ENCODE results near the gene SGTA. TPM values are rescaled to one million over a fixed set of nuclear protein-coding genes. Genes with fewer than 3 reads are reported as not detected.

The SGTA gene
- total and polyA plus RNA-seq, 2 of the 4 experiments (the other 2 are of a cell fraction) = 17.4 to 72.9 TPM

DNA sequence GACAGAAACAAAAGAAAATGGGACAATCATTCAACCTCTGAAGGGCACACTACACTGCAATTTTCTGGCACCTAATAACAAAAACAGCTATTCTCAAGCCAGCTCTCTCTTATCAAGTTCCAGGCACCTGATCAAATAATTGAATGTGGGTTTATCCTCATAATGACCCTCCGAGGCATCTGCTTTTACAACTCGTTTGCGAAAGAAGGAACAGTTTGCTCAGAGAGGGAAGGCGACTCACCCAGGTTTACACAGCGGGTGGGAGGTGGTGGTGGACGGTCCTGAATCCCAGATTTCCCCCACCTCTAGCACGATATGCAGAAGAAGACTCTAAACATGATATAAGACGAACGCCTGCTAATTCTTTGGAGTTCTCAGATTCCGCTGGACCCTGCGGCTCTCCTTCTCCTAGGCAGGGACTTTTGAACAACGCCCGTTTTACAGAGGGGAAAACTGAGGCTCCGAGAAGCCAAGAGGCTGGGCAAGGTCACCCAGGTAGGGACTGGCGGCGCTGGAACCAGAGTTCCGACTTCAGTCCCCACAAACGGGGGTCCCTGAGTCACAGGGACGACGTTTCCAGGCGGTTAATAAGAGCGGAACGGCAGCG is 641 bp downstream of the SGTA start (continued):
- TF ChIP-seq NFE2L2 (IDR thresholded peaks at IDR 0.05; ENCODE audit: low read depth, low read length) = no peak
- TF ChIP-seq, protein P1, sequence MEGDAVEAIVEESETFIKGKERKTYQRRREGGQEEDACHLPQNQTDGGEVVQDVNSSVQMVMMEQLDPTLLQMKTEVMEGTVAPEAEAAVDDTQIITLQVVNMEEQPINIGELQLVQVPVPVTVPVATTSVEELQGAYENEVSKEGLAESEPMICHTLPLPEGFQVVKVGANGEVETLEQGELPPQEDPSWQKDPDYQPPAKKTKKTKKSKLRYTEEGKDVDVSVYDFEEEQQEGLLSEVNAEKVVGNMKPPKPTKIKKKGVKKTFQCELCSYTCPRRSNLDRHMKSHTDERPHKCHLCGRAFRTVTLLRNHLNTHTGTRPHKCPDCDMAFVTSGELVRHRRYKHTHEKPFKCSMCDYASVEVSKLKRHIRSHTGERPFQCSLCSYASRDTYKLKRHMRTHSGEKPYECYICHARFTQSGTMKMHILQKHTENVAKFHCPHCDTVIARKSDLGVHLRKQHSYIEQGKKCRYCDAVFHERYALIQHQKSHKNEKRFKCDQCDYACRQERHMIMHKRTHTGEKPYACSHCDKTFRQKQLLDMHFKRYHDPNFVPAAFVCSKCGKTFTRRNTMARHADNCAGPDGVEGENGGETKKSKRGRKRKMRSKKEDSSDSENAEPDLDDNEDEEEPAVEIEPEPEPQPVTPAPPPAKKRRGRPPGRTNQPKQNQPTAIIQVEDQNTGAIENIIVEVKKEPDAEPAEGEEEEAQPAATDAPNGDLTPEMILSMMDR (conservative IDR thresholded peaks at IDR 0.05; ENCODE audit: low read depth, low read length) = no peak

DNA sequence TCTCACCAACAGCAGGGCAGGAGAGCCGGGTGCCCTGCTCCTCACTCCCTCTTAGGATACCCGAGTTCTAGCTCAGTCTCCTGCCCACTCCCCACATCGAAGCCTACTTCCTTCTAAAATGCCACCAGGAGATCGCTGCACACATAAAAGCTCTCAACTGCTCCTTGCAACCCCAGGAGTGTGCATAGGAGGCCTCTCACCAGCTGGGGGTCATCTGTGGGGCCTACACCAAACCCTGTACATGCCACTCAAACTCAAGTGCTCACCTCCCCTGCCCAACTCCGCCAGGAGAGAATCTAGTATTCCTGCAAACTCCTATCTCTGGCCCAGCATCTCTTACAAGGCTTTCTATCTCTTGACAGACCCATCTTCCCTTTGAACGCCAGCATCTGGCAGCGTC is 2.8 kb downstream of the SGTA start:
- H3K9ac ChIP-seq (ENCODE audit: low read depth, low read length) = no peak overlapping the region
- H2BK5ac ChIP-seq (ENCODE audit: low read depth, low read length, poor library complexity, severe bottlenecking) = no peak overlapping the region
- H2AK9ac ChIP-seq (replicated peaks; ENCODE audit: low read depth, low read length, poor library complexity) = peak overlapping the region; percentile 57
- H3K14ac ChIP-seq (replicated peaks; ENCODE audit: low read depth, low read length) = no peak overlapping the region
- no peak overlapping the region for H4K8ac ChIP-seq (ENCODE audit: low read depth in 2 of 2, low read length in 2 of 2)
- 100% methylated on average over 4 of the region's 7 CpGs; no CpG with 5 or more reads in 1 of the 2 experiments for whole genome bisulfite sequencing, 2 experiments (ENCODE audit: extremely low coverage in 2 of 2, insufficient read length in 1 of 2)
- DNase-seq = no peak
- peaks cover 67% of the 10 kb centered on the region for H4K20me1 ChIP-seq (ENCODE audit: insufficient read depth, low read length)
- TF ChIP-seq RCOR1 (IDR thresholded peaks at IDR 0.05; ENCODE audit: insufficient replicate concordance, low read length) (no peak), CHD1 (IDR thresholded peaks at IDR 0.05; ENCODE audit: low read depth, low read length) (no peak), RAD21 (IDR thresholded peaks at IDR 0.05; ENCODE audit: low read length) (no peak), MXI1 (IDR thresholded peaks at IDR 0.05; ENCODE audit: borderline replicate concordance, low read depth, low read length) (no peak), RFX5 (IDR thresholded peaks at IDR 0.05; ENCODE audit: low read depth, low read length) (no peak), NFE2L2 (IDR thresholded peaks at IDR 0.05; ENCODE audit: low read depth, low read length) (no peak)
- TF ChIP-seq, protein P1 (conservative IDR thresholded peaks at IDR 0.05; ENCODE audit: low read depth, low read length) = no peak
- TF ChIP-seq, protein P2, sequence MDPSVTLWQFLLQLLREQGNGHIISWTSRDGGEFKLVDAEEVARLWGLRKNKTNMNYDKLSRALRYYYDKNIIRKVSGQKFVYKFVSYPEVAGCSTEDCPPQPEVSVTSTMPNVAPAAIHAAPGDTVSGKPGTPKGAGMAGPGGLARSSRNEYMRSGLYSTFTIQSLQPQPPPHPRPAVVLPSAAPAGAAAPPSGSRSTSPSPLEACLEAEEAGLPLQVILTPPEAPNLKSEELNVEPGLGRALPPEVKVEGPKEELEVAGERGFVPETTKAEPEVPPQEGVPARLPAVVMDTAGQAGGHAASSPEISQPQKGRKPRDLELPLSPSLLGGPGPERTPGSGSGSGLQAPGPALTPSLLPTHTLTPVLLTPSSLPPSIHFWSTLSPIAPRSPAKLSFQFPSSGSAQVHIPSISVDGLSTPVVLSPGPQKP (IDR thresholded peaks at IDR 0.05; ENCODE audit: borderline replicate concordance, low read depth, low read length) = no peak
- H2BK120ac ChIP-seq (ENCODE audit: low read depth, low read length) = no peak overlapping the region
- H3K4me2 ChIP-seq (ENCODE audit: low read depth, low read length) = no peak overlapping the region
- ChIA-PET CTCF (no interaction called here), POLR2A (ENCODE audit: unreplicated experiment) (no interaction called here)
- in situ Hi-C loops (cut with MboI; ENCODE audit: low sequenced_read_pairs) = no loop called here
- H3K56ac ChIP-seq (ENCODE audit: extremely low read depth, insufficient read depth, low read length) = no peak overlapping the region
- no peak overlapping the region for H3K4me3 ChIP-seq (ENCODE audit: insufficient read depth, low read depth, low read length)
- H3K4me1 ChIP-seq (ENCODE audit: control insufficient read depth, insufficient read depth, low read length) = peaks cover 4% of the 10 kb centered on the region; the same call in 1 of the 2 replicates
- H3K27me3 ChIP-seq (ENCODE audit: control insufficient read depth, insufficient read depth, low read length) = no peaks in the 10 kb centered on the region
- H4K5ac ChIP-seq (ENCODE audit: low read depth, low read length) = no peak overlapping the region
- no peak overlapping the region for H3K18ac ChIP-seq (ENCODE audit: low read depth, low read length)
- peaks cover 5% of the 10 kb centered on the region; the same call in 1 of the 2 replicates for H3K9me1 ChIP-seq (ENCODE audit: insufficient read depth, low read length)
- H2BK15ac ChIP-seq (ENCODE audit: low read depth, low read length) = no peak overlapping the region
- no peak overlapping the region for H2AFZ ChIP-seq (replicated peaks; ENCODE audit: low read length, poor library complexity)
- H3K79me1 ChIP-seq (ENCODE audit: low read depth in 1 of 2, low read length in 2 of 2) = peaks cover 5 to 70% of the 10 kb centered on the region in 2 experiments; a peak in 2 of 4 replicates
- H3K4ac ChIP-seq (ENCODE audit: low read depth, low read length) = no peak overlapping the region
- H3K27ac ChIP-seq (ENCODE audit: insufficient read depth, low read length) = no peak overlapping the region
- no peaks in the 10 kb centered on the region for H3K9me3 ChIP-seq (ENCODE audit: control insufficient read depth, insufficient read depth, low read length)
- H2AK5ac ChIP-seq (ENCODE audit: low read depth, low read length) = no peak overlapping the region
- no peak overlapping the region for H3K23ac ChIP-seq (ENCODE audit: low read depth, low read length)
- intact Hi-C loops (cut with micrococcal nuclease) = no loop called here
- dilution Hi-C loops (cut with HindIII; ENCODE audit: low sequenced_read_pairs, unreplicated experiment) = no loop called here
- peaks cover 2% of the 10 kb centered on the region for H3K36me3 ChIP-seq (ENCODE audit: control insufficient read depth, insufficient read depth, low read length)
- H2BK20ac ChIP-seq (ENCODE audit: low read depth, low read length) = no peak overlapping the region
- no peak overlapping the region for H4K91ac ChIP-seq (ENCODE audit: insufficient read depth, low read depth, low read length)
- no peak for ATAC-seq (ENCODE audit: low read depth)
- no TSS peak for BruUV-seq (replicated peaks)

Data from IMR-90 (cell line).